ENCODE data around the gene NSMF.

The NSMF gene

DNA sequence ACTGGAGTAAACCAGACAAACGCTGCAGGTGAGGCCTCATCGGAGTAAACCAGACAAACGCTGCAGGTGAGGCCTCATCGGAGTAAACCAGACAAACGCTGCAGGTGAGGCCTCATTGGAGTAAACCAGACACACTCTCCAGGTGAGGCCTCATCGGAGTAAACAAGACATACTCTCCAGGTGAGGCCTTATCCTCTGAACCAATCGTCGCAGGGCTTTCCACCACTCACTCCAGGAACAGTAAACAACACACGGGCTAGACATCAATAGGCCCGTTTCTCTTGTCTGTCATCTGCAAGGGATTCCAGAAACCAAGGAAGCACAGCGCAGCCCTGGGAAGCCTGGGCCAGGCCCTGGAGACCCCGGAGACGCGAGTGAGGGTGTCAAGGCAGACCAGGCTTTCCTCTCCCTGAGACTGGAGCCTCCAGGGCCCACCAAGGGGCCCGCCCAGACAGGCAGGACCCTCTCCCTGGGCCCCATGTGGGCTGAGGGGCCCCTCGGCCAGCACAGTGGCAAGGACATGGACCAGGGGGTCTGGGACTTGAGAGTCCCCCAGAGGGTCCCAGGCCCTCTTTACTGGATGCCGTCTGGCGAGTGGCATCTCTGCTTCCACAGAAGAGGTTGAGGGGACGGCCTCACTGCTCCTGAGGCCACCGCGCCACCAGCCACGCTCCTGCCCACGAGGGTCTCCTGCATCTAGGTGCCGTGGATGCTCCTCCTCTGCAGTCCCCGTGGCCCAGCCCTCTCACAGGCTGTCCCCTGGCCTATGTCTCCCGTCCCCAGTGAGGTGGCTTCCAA is 26.4 kb upstream of the NSMF start:
- Histone ChIP-seq H3K4me2 (no peak overlapping the region), H3K9ac (no peak overlapping the region), H3K27me3 (ENCODE audit: insufficient read depth, low read depth) (peaks cover 17% of the 10 kb centered on the region), H3K4me1 (ENCODE audit: low read depth, poor library complexity, severe bottlenecking) (peaks cover 17% of the 10 kb centered on the region), H3K36me3 (ENCODE audit: insufficient read depth) (no peaks in the 10 kb centered on the region), H3K4me3 (IDR thresholded peaks at IDR 0.05; ENCODE audit: insufficient read depth, low read depth, low read length) (no peak overlapping the region), H3K79me2 (ENCODE audit: insufficient read depth, low read depth) (no peaks in the 10 kb centered on the region), H4K20me1 (ENCODE audit: insufficient read depth) (no peaks in the 10 kb centered on the region), H3K27ac (no peak overlapping the region), H2AFZ (ENCODE audit: low read depth) (no peak overlapping the region)
- TF ChIP-seq, protein P1, sequence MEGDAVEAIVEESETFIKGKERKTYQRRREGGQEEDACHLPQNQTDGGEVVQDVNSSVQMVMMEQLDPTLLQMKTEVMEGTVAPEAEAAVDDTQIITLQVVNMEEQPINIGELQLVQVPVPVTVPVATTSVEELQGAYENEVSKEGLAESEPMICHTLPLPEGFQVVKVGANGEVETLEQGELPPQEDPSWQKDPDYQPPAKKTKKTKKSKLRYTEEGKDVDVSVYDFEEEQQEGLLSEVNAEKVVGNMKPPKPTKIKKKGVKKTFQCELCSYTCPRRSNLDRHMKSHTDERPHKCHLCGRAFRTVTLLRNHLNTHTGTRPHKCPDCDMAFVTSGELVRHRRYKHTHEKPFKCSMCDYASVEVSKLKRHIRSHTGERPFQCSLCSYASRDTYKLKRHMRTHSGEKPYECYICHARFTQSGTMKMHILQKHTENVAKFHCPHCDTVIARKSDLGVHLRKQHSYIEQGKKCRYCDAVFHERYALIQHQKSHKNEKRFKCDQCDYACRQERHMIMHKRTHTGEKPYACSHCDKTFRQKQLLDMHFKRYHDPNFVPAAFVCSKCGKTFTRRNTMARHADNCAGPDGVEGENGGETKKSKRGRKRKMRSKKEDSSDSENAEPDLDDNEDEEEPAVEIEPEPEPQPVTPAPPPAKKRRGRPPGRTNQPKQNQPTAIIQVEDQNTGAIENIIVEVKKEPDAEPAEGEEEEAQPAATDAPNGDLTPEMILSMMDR (conservative IDR thresholded peaks at IDR 0.05; ENCODE audit: low read depth, low read length), result no peak

DNA sequence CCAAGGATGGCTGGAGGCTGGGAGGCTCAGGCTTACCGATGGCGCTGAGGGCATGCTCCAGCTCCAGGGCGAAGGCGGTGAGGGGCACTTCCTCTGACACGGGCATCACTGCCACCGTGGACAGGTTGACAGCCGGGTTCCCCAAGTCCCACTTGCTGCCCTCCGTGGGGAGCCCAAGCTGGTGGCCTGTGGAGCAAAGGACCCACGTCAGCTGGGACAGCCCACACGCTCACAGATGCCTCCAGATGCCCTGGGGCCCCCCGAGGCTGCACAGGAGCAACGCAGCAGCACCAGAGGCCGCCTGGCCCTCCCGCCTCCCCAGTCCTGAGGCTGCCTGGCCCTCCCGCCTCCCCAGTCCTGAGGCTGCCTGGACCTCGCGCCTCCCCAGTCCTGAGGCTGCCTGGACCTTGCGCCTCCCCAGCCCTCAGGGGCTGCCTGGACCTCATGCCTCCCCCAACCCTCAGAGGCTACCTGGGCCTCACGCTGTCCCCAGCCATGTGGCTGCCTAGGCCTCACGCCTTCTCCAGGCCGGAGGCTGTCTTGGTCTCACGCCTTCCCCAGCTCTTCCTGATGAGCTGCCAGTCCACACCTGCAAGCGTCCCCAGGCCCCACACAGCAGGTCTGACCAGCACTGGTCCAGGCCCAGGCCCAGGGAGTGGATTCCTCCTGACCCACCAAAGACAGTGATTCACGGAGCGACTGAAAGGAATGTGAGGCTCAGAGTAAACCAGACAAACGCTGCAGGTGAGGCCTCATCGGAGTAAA is 25.6 kb upstream of the NSMF start:
- TF ChIP-seq, protein P1 (conservative IDR thresholded peaks at IDR 0.05; ENCODE audit: low read depth, low read length), result no peak
- H4K20me1 ChIP-seq (ENCODE audit: insufficient read depth), result no peaks in the 10 kb centered on the region
- no peak overlapping the region for H3K4me3 ChIP-seq (IDR thresholded peaks at IDR 0.05; ENCODE audit: insufficient read depth, low read depth, low read length)
- peaks cover 9% of the 10 kb centered on the region for H3K4me1 ChIP-seq (ENCODE audit: low read depth, poor library complexity, severe bottlenecking)
- peaks cover 17% of the 10 kb centered on the region for H3K27me3 ChIP-seq (ENCODE audit: insufficient read depth, low read depth)
- no peaks in the 10 kb centered on the region for H3K79me2 ChIP-seq (ENCODE audit: insufficient read depth, low read depth)
- no peak overlapping the region for H3K9ac ChIP-seq
- no peak overlapping the region for H3K4me2 ChIP-seq
- H3K27ac ChIP-seq, result no peak overlapping the region
- H3K36me3 ChIP-seq (ENCODE audit: insufficient read depth), result no peaks in the 10 kb centered on the region
- no peak overlapping the region for H2AFZ ChIP-seq (ENCODE audit: low read depth)

DNA sequence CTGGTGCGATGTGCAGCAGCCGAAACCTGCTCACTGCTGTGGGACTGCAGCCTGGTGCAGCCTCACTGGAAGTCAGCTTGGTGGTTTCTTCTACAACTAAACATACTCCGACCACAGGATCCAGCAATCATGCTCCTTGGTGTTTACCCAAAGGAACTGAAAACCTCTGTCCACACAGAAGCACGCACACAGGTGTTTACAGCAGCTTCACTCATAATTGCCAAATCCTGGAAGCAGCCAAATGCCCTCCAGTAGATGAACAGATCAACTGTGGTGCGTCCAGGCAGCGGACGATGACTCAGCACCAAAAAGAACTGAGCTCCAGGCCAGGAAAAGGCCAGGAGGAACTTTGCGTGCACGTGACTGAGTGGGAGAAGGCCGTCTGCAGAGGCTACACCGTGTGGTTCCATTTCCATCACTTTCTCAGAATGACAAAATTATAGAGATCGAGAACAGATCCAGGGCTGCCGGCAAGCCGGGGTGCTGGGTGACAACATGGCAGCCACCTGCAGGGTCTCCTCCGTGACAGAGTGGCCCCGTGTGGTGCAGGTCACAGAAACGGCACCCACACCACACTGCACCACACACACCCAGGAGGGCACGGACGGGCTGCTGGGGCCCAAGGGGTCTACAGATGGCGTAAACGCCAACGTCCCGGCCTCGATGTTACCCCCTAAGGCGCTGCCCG is 23.1 kb upstream of the NSMF start:
- H3K4me1 ChIP-seq (ENCODE audit: low read depth, poor library complexity, severe bottlenecking), result peaks cover 5% of the 10 kb centered on the region
- no peak overlapping the region for H3K4me2 ChIP-seq
- H3K9ac ChIP-seq, result no peak overlapping the region
- H3K36me3 ChIP-seq (ENCODE audit: insufficient read depth), result no peaks in the 10 kb centered on the region
- TF ChIP-seq, protein P1 (conservative IDR thresholded peaks at IDR 0.05; ENCODE audit: low read depth, low read length), result no peak
- no peak overlapping the region for H2AFZ ChIP-seq (ENCODE audit: low read depth)
- H3K27ac ChIP-seq, result peak overlapping the region; percentile 33; the same call in 1 of the 2 replicates
- H4K20me1 ChIP-seq (ENCODE audit: insufficient read depth), result no peaks in the 10 kb centered on the region
- H3K79me2 ChIP-seq (ENCODE audit: insufficient read depth, low read depth), result no peaks in the 10 kb centered on the region
- H3K27me3 ChIP-seq (ENCODE audit: insufficient read depth, low read depth), result 0 out of 2 replicates have a peak, but pooled peaks cover 5% of the 10 kb centered on the region
- H3K4me3 ChIP-seq (IDR thresholded peaks at IDR 0.05; ENCODE audit: insufficient read depth, low read depth, low read length), result no peak overlapping the region

All from KMS-11 (cell line).